H1 (cell line): ENCODE data around the gene C3orf38. TPM values are rescaled to one million over a fixed set of nuclear protein-coding genes. Genes with fewer than 3 reads are reported as not detected.

ENCODE experiments used
- CTCF ChIA-PET: fragments of 300-600 bp; sonication (Branson Sonifier 250); formaldehyde crosslinking; loops from one replicate; lab custom pipeline; 2021; ENCODE audit not compliant: partially characterized antibody; lab: Charles Lee
- POLR2A ChIA-PET: fragments of 300-600 bp; sonication (Branson Sonifier 250); formaldehyde crosslinking; loops from one replicate; lab custom pipeline; 2021; ENCODE audit warnings: inconsistent platforms; ENCODE audit not compliant: partially characterized antibody; lab: Charles Lee
- DNase-seq, 2 experiments: peaks; one replicate each; pipeline versions ENCODE4 v3.0.0 to v3.0.0-alpha.2; 2010 to 2022; ENCODE audit warnings: low spot score in 2 of 2, low read depth in 1 of 2, mixed read lengths in 1 of 2
- FAIRE-seq: peaks from 2 replicates; lab custom pipeline; 2011; peaks lifted over from hg19 to GRCh38; lab: Jason Lieb, UNC
- H2AFZ ChIP-seq: 2 replicates; pipeline ENCODE4 v1.8.1; 2012; ENCODE audit warnings: low read length, inconsistent platforms
- H2AK5ac ChIP-seq: 2 replicates; pipeline ENCODE4 v1.6.1; 2013; ENCODE audit warnings: low read depth, low read length
- H2BK120ac ChIP-seq: replicated peaks from 2 replicates; pipeline ENCODE3; 2013; ENCODE audit warnings: low read depth, low read length, inconsistent platforms
- H2BK12ac ChIP-seq: 2 replicates; pipeline ENCODE4 v1.6.1; 2013; ENCODE audit warnings: low read depth, low read length
- H2BK15ac ChIP-seq: 2 replicates; pipeline ENCODE4 v1.6.1; 2013; ENCODE audit warnings: low read length
- H2BK20ac ChIP-seq: 2 replicates; pipeline ENCODE4 v1.6.1; 2013; ENCODE audit warnings: low read length
- H2BK5ac ChIP-seq: 2 replicates; pipeline ENCODE4 v1.6.1; 2013; ENCODE audit warnings: low read depth, low read length
- H3K14ac ChIP-seq: 2 replicates; pipeline ENCODE4 v1.6.1; 2013; ENCODE audit warnings: inconsistent platforms; ENCODE audit not compliant: insufficient read length
- H3K18ac ChIP-seq: 2 replicates; pipeline ENCODE4 v1.6.1; 2013; ENCODE audit warnings: low read length; ENCODE audit errors: extremely low read depth
- H3K23ac ChIP-seq: 2 replicates; pipeline ENCODE4 v1.6.1; 2013; ENCODE audit warnings: inconsistent platforms; ENCODE audit not compliant: insufficient read length
- H3K23me2 ChIP-seq: 2 replicates; pipeline ENCODE4 v1.6.1; 2013; ENCODE audit warnings: low read depth, low read length
- H3K27ac ChIP-seq: 2 replicates; pipeline ENCODE4 v1.6.1; 2011; ENCODE audit warnings: low read depth, low read length, inconsistent platforms
- H3K27me3 ChIP-seq, 4 experiments: replicated peaks in 1 of 4; 1 replicate in 1 of 4; 2 replicates in 3 of 4; pipeline versions ENCODE4 v1.6.1 to v1.8.1; 2011 to 2013; ENCODE audit warnings: low read length in 3 of 4, mild to moderate bottlenecking in 3 of 4, inconsistent platforms in 2 of 4, mixed read lengths in 2 of 4, moderate library complexity in 1 of 4; ENCODE audit not compliant: control insufficient read depth in 3 of 4, insufficient read depth in 3 of 4; ENCODE audit errors: extremely low read depth in 1 of 4
- H3K36me3 ChIP-seq, 4 experiments: 2 replicates each; pipeline versions ENCODE4 v1.6.1 to v1.8.1; 2011 to 2013; ENCODE audit warnings: mild to moderate bottlenecking in 4 of 4, low read length in 3 of 4, moderate library complexity in 2 of 4, control low read depth in 1 of 4, inconsistent platforms in 1 of 4; ENCODE audit not compliant: insufficient read depth in 4 of 4, control insufficient read depth in 2 of 4
- H3K4ac ChIP-seq: replicated peaks from 2 replicates; pipeline ENCODE3; 2013; ENCODE audit warnings: low read length, low read depth, mixed read lengths, inconsistent platforms; ENCODE audit not compliant: insufficient read length
- H3K4me1 ChIP-seq, 4 experiments: replicated peaks in 1 of 4; 1 replicate in 1 of 4; 2 replicates in 3 of 4; pipeline versions ENCODE4 v1.6.1 to v1.8.1; 2011 to 2013; ENCODE audit warnings: low read length in 3 of 4, inconsistent platforms in 2 of 4, mixed read lengths in 1 of 4; ENCODE audit not compliant: insufficient read depth in 4 of 4, control insufficient read depth in 3 of 4
- H3K4me2 ChIP-seq, 2 experiments: 2 replicates each; pipeline versions ENCODE4 v1.6.1 to v1.8.1; 2011 to 2013; ENCODE audit warnings: low read depth in 2 of 2, low read length in 2 of 2, control low read depth in 1 of 2, inconsistent platforms in 1 of 2, mild to moderate bottlenecking in 1 of 2; ENCODE audit not compliant: insufficient read depth in 1 of 2
- H3K4me3 ChIP-seq, 4 experiments: fragments of 200-600, 300-600 bp in 1 of 4; sonication (generic), shearing (Covaris generic), sonication (Bioruptor Twin) in 1 of 4; 2 replicates each; pipeline versions ENCODE4 v1.5.1 to v1.8.1; 2011 to 2016; ENCODE audit warnings: low read length in 4 of 4, low read depth in 3 of 4, control low read depth in 2 of 4, inconsistent platforms in 2 of 4, mild to moderate bottlenecking in 2 of 4, mixed read lengths in 1 of 4, moderate library complexity in 1 of 4; ENCODE audit not compliant: insufficient read depth in 2 of 4; ENCODE audit errors: extremely low read depth in 1 of 4
- H3K56ac ChIP-seq: replicated peaks from 2 replicates; pipeline ENCODE3; 2013; ENCODE audit warnings: low read depth, mild to moderate bottlenecking, mixed read lengths, low read length, inconsistent platforms; ENCODE audit not compliant: insufficient read length
- H3K79me1 ChIP-seq: 2 replicates; pipeline ENCODE4 v1.6.1; 2013; ENCODE audit warnings: low read depth, low read length, control low read depth
- H3K79me2 ChIP-seq, 2 experiments: 2 replicates each; pipeline versions ENCODE4 v1.6.1 to v1.8.1; 2012 to 2013; ENCODE audit warnings: low read length in 2 of 2, mild to moderate bottlenecking in 2 of 2, inconsistent platforms in 1 of 2; ENCODE audit not compliant: insufficient read depth in 2 of 2, control insufficient read depth in 1 of 2
- H3K9ac ChIP-seq, 4 experiments: replicated peaks in 1 of 4; 1 replicate in 1 of 4; 2 replicates in 3 of 4; pipeline versions ENCODE4 v1.6.1 to v1.8.1; 2011 to 2013; ENCODE audit warnings: low read depth in 3 of 4, low read length in 3 of 4, control low read depth in 2 of 4, mild to moderate bottlenecking in 2 of 4, moderate library complexity in 2 of 4, inconsistent platforms in 1 of 4; ENCODE audit errors: extremely low read depth in 1 of 4
- H3K9me3 ChIP-seq, 2 experiments: 2 replicates each; pipeline versions ENCODE4 v1.6.1 to v1.8.1; 2012 to 2013; ENCODE audit warnings: mild to moderate bottlenecking in 2 of 2, moderate library complexity in 2 of 2, control low read depth in 1 of 2, inconsistent platforms in 1 of 2, low read depth in 1 of 2, low read length in 1 of 2, mixed read lengths in 1 of 2; ENCODE audit not compliant: insufficient read depth in 2 of 2
- H4K20me1 ChIP-seq, 2 experiments: replicated peaks in 1 of 2; 2 replicates each; pipeline versions ENCODE3 to v1.8.1; 2011 to 2013; ENCODE audit warnings: inconsistent platforms in 2 of 2, low read length in 2 of 2, mild to moderate bottlenecking in 1 of 2; ENCODE audit not compliant: insufficient read depth in 2 of 2, control insufficient read depth in 1 of 2
- H4K5ac ChIP-seq: 2 replicates; pipeline ENCODE4 v1.6.1; 2013; ENCODE audit warnings: low read length, low read depth, mixed read lengths, inconsistent platforms; ENCODE audit not compliant: insufficient read length
- H4K8ac ChIP-seq: 2 replicates; pipeline ENCODE4 v1.8.0; 2013; ENCODE audit warnings: mild to moderate bottlenecking, moderate library complexity, low read length, inconsistent platforms; ENCODE audit not compliant: insufficient read depth; ENCODE audit errors: extremely low read depth
- H4K91ac ChIP-seq: replicated peaks from 2 replicates; pipeline ENCODE3; 2013; ENCODE audit warnings: low read length, mixed read lengths, inconsistent platforms; ENCODE audit not compliant: insufficient read length
- BACH1 ChIP-seq: IDR thresholded peaks from 2 replicates; pipeline ENCODE4 v1.6.1; 2012; ENCODE audit warnings: low read length, improper control_type of control experiment
- BCL11A ChIP-seq, 2 experiments: IDR thresholded peaks; one replicate each; pipeline ENCODE4 v1.6.1; 2011; ENCODE audit warnings: low read depth in 2 of 2, low read length in 2 of 2, mild to moderate bottlenecking in 2 of 2
- E2F6 ChIP-seq: IDR thresholded peaks from 2 replicates; pipeline ENCODE4 v1.6.1; 2012; ENCODE audit warnings: inconsistent platforms
- EGR1 ChIP-seq: IDR thresholded peaks from 2 replicates; pipeline ENCODE4 v1.6.1; 2011; ENCODE audit warnings: low read depth, low read length, borderline replicate concordance
- JUND ChIP-seq: IDR thresholded peaks from 2 replicates; pipeline ENCODE4 v1.6.1; 2011; ENCODE audit warnings: mild to moderate bottlenecking, improper control_type of control experiment, low read length
- POLR2A ChIP-seq, 2 experiments: IDR thresholded peaks; 1 replicate in 1 of 2; 2 replicates in 1 of 2; pipeline ENCODE4 v1.6.1; 2011; ENCODE audit warnings: low read depth in 2 of 2, low read length in 2 of 2, mild to moderate bottlenecking in 2 of 2; ENCODE audit errors: control extremely low read depth in 1 of 2
- POLR2AphosphoS5 ChIP-seq: IDR thresholded peaks from 2 replicates; pipeline ENCODE4 v1.6.1; 2011; ENCODE audit warnings: low read depth, low read length
- RNF2 ChIP-seq: fragments of 200-900, 300-1000 bp; sonication (generic); IDR thresholded peaks from 2 replicates; pipeline ENCODE4 v1.7.1; 2016; ENCODE audit warnings: borderline replicate concordance, low read depth, mild to moderate bottlenecking, antibody characterized with exemption, low read length; ENCODE audit not compliant: poor library complexity, severe bottlenecking; ENCODE audit errors: missing control alignments
- RXRA ChIP-seq: IDR thresholded peaks from 2 replicates; pipeline ENCODE4 v1.6.1; 2011; ENCODE audit warnings: low read depth, mild to moderate bottlenecking, low read length, moderate library complexity; ENCODE audit not compliant: insufficient read depth
- SIRT6 ChIP-seq: IDR thresholded peaks from one replicate; pipeline ENCODE4 v1.7.1; 2012; ENCODE audit warnings: low read length, inconsistent platforms
- SP4 ChIP-seq: IDR thresholded peaks from 2 replicates; pipeline ENCODE4 v1.6.1; 2012; ENCODE audit warnings: low read length, inconsistent platforms
- SUZ12 ChIP-seq: fragments of 200-600 bp; sonication (generic); IDR thresholded peaks from 2 replicates; pipeline ENCODE4 v1.6.1; 2012; ENCODE audit warnings: mild to moderate bottlenecking, inconsistent platforms, low read length, moderate library complexity, mixed read lengths
- YY1 ChIP-seq: IDR thresholded peaks from 2 replicates; pipeline ENCODE4 v1.6.1; 2011; ENCODE audit warnings: low read depth, mild to moderate bottlenecking, low read length
- ZNF274 ChIP-seq: IDR thresholded peaks from 2 replicates; pipeline ENCODE4 v1.7.0; 2012; ENCODE audit warnings: low read length, borderline replicate concordance; ENCODE audit errors: extremely low read depth
- WGBS, 2 experiments: shearing (Covaris generic) in 1 of 2; methylation state at CpG; one replicate each; pipeline versions ENCODE4 v1.1.6 to v1.1.7; 2013 to 2015; ENCODE audit warnings: low lambda C conversion rate in 2 of 2, mixed read lengths in 2 of 2, inconsistent platforms in 1 of 2, low coverage in 1 of 2, missing lambda C conversion rate in 1 of 2; ENCODE audit not compliant: insufficient replicate concordance in 2 of 2, insufficient coverage in 1 of 2, insufficient read length in 1 of 2; ENCODE audit errors: extremely low coverage in 1 of 2, missing lambda C conversion rate in 1 of 2; 5-methylcytosine and 5-hydroxymethylcytosine counted together
- polyA plus RNA-seq, 7 experiments: library from polyadenylated mRNA; depleted of rRNA in 3 of 7; stranded (reverse) in 5 of 7; unstranded in 2 of 7; fragments of >200 nt in 5 of 7; fragments of 200-250 nt in 2 of 7; gene quantifications; 1 replicate in 5 of 7; 2 replicates in 1 of 7; 4 replicates in 1 of 7; pipeline versions ENCODE4 v1.2.1 to v1.2.3, GENCODE V29; 2011 to 2013; ENCODE audit warnings: missing spikeins in 2 of 7, mixed read lengths in 2 of 7
- total RNA-seq: library from RNA; stranded (reverse); fragmentation: NEBNext Ultra II Directional; extraction: Animal tissue kit (Norgen Biotek cat#: 25700); gene quantifications from 2 replicates; pipeline ENCODE4 v1.2.1, GENCODE V29; 2021
- TF ChIP-seq, protein P1 (sequence below): IDR thresholded peaks from 2 replicates; pipeline ENCODE4 v1.6.1; 2012; ENCODE audit warnings: inconsistent platforms

Gene C3orf38
- total and polyA plus RNA-seq, 2 of the 8 experiments (the other 6 are each of a cell fraction or from before 2014, with no cell fraction given) = 8.6 to 32.1 TPM

GRCh38 chr3:88112289-88112688 lies 37.5 kb upstream of the C3orf38 start:
- no peak overlapping the region for H3K4me2 ChIP-seq
- FAIRE-seq (no peak), DNase-seq (no peak)
- peaks cover 0 to 1% (median 0%) of the 10 kb centered on the region in 4 experiments; a peak in 1 of 7 replicates for H3K27me3 ChIP-seq
- H2BK12ac ChIP-seq = no peak overlapping the region
- no peak overlapping the region for H3K4me3 ChIP-seq
- H4K20me1 ChIP-seq = peaks cover 2 to 3% of the 10 kb centered on the region in 2 experiments
- 100% methylated on average over 1 of the region's 1 CpG; no CpG with 5 or more reads in 1 of the 2 experiments for WGBS, 2 experiments
- no peak overlapping the region for H4K8ac ChIP-seq
- H2BK5ac ChIP-seq = no peak overlapping the region
- no peak overlapping the region for H3K14ac ChIP-seq
- H3K4me1 ChIP-seq = no peaks in the 10 kb centered on the region
- CTCF ChIA-PET = interaction anchor here (1.5 to 2.8 kb wide), 5 partner anchors 21 to 53 kb away, joined by 3 to 10 read pairs (median 4); partner anchors contain the start of genes CGGBP1 and ZNF654
- H3K9me3 ChIP-seq = no peaks in the 10 kb centered on the region
- H2BK15ac ChIP-seq = no peak overlapping the region
- no peak overlapping the region for H3K18ac ChIP-seq
- H4K5ac ChIP-seq = no peak overlapping the region
- no peak overlapping the region for H3K9ac ChIP-seq
- no peak overlapping the region for H4K91ac ChIP-seq
- no peak overlapping the region for H3K4ac ChIP-seq
- POLR2A ChIA-PET = no interaction called here
- no peak overlapping the region for H2BK120ac ChIP-seq
- H3K36me3 ChIP-seq = no peaks in the 10 kb centered on the region
- H3K79me2 ChIP-seq = no peaks in the 10 kb centered on the region; a peak in 1 of 4 replicates
- no peak overlapping the region for H3K56ac ChIP-seq
- no peak overlapping the region for H2AFZ ChIP-seq
- no peak overlapping the region for H3K23ac ChIP-seq
- no peak overlapping the region for H2BK20ac ChIP-seq
- no peaks in the 10 kb centered on the region for H3K79me1 ChIP-seq
- H2AK5ac ChIP-seq = no peak overlapping the region
- no peak overlapping the region for H3K27ac ChIP-seq
- H3K23me2 ChIP-seq = peaks cover 2% of the 10 kb centered on the region; the same call in 1 of the 2 replicates
- no peak for TF ChIP-seq SUZ12
- TF ChIP-seq BACH1 = no peak
- TF ChIP-seq EGR1 = no peak
- no peak for TF ChIP-seq RXRA
- TF ChIP-seq POLR2A (IDR thresholded peaks at IDR 0.05; ENCODE audit: control extremely low read depth in 1 of 2, low read depth in 2 of 2, low read length in 2 of 2) = no peak
- TF ChIP-seq POLR2AphosphoS5 = no peak
- no peak for TF ChIP-seq RNF2
- TF ChIP-seq BCL11A (IDR thresholded peaks at IDR 0.05; ENCODE audit: low read depth in 2 of 2, low read length in 2 of 2) = no peak
- TF ChIP-seq, protein P1, sequence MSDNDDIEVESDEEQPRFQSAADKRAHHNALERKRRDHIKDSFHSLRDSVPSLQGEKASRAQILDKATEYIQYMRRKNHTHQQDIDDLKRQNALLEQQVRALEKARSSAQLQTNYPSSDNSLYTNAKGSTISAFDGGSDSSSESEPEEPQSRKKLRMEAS = no peak
- TF ChIP-seq E2F6 = no peak
- TF ChIP-seq SIRT6 = no peak
- no peak for TF ChIP-seq YY1
- TF ChIP-seq SP4 = no peak
- no peak for TF ChIP-seq JUND
- no peak for TF ChIP-seq ZNF274
